GM21619 (cell line): Measurements from ENCODE around the gene CEP70.

ENCODE experiments used
- ATAC-seq: cut with Tn5 transposase; IDR thresholded peaks from one replicate; pipeline ENCODE4 v1.9.1; 2021; ENCODE audit not compliant: unreplicated experiment

The CEP70 gene

GRCh38 chr3:138472141-138472825 lies 121.8 kb downstream of the CEP70 start:
- ATAC-seq: no peak

GRCh38 chr3:138471481-138471880 lies 122.6 kb downstream of the CEP70 start:
- ATAC-seq: no peak

DNA sequence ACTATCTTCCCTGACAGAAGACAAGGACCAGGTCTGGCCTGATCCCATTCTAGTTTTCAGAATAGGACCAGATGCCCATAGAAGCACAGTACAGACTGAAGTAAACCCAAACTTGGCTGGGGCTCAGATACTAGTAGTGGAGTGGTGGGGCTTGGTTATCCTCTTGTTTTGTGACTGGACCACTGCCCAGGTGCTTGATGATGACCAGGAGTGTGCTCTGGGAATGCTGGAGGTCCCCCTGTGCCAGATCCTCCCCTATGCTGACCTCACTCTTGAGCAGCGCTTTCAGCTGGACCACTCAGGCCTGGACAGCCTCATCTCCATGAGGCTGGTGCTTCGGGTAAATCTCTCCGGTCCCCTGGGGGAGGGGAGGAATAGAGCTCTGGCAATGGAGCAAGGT lies 123.4 kb downstream of the CEP70 start:
- no peak for ATAC-seq

DNA sequence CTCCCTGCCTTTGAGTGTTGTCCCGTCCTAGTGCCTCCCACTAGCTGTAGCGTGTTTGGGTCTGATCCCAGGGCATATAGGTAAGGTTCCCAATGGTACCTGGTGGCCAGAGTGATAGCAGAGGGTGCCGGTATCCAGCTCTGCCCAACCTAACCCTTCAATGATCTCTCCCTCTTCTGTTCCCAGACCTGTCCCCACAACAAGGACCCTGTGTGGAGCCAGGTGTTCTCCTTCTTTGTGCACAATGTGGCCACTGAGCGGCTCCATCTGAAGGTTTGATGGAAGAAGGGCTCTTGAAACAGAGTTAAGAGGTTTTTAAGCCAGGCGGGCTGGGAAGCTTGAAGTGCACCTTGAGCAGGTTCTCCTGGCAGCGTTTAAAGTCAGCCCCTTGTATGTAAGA lies 124.2 kb downstream of the CEP70 start:
- ATAC-seq: no peak

DNA sequence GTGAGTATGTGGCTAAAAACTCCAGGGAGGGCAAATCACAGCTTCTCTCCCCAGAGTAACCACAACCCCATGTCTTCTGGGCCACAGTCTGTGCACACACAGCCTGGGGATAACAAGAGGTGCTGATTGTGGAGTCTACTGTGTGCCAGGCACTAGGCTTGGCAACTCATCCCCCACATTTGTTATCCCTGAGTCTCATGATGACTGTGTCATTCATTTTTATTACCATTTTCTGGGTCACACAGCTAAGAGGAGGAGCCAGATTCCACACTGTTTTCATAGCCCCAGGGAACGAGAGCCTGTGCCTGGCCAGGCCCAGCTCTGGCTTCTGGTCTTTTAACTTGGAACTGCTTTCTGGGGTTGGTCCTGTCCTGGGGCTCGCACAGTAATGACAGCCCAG lies 125.2 kb downstream of the CEP70 start:
- ATAC-seq: no peak

- ATAC-seq: no peak
Observed at GRCh38 chr3:138468451-138468850, 125.6 kb downstream of the CEP70 start.

DNA sequence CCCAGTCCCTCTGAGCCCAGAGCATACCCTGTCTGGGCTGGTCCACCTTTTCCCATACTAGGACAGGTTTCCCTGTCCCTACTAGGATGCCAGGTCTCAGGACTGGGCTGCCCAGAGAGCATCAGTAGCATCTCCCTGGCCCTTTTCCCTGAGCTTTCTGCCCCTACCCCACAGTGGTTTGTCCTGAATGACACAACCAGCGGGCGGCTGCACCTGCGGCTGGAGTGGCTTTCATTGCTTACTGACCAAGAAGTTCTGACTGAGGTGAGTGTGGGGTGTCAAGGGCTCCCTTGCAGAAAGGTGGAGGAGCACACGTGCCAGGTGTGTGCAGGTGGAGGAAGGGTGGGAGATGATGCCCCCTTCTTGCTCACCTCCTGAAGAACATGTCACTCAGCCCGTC lies 126.1 kb downstream of the CEP70 start:
- no peak for ATAC-seq

DNA sequence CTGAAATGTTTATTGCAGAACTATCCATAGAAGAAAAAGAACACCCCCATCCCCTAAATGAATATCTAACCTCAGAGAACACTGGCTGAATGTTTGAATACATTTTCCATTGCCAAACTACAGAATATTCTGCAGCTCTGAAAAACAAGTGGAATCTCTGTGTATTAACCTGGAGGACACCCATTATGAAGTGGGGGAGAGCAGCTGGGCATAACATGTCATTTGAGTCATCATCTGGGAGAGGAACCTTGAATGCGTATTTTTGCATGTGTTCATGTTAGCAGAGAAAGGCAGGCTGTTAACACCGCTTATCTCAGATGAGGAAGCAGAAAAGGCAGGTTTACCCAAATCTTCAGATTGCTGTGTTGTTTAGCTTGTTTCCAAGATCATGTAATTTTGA lies 128.1 kb downstream of the CEP70 start:
- no peak for ATAC-seq

DNA sequence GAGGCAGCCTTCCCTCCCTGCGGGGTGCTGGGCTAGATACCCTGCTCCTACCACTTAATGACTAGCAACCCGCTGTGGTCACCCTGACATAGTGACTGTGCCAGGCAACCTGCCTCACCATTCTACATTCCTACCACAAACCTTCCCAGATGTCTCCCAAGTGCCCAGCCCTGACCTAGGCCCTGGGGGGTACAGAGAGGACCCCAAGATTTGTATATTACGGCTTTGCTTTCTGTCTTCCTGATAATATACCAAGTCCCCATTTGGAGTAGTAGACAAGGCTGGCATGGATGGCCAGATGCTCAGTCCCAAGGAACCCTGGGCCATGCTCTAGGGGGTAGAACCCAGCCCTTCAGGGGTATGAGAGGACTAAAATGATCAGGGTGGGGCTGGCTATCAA lies 128.6 kb downstream of the CEP70 start:
- no peak for ATAC-seq

DNA sequence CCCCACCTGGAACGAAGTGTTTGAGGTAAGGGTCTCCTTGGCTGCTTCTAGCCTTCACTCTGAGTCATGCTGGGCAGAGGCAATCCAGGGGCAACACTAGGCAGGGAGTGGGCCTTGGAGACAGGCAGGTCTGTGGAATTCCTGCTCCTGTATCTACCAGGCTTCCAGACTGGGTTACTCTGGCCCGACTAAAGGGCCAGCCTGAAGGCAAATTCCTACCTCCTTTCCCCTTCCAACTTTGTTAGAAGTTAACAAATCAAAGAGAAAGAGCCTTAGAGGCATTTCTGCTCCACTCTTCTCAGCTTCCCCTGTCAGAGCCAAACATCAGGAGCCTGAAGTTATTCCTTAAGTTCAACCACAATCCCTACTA lies 129.6 kb downstream of the CEP70 start:
- no peak for ATAC-seq

DNA sequence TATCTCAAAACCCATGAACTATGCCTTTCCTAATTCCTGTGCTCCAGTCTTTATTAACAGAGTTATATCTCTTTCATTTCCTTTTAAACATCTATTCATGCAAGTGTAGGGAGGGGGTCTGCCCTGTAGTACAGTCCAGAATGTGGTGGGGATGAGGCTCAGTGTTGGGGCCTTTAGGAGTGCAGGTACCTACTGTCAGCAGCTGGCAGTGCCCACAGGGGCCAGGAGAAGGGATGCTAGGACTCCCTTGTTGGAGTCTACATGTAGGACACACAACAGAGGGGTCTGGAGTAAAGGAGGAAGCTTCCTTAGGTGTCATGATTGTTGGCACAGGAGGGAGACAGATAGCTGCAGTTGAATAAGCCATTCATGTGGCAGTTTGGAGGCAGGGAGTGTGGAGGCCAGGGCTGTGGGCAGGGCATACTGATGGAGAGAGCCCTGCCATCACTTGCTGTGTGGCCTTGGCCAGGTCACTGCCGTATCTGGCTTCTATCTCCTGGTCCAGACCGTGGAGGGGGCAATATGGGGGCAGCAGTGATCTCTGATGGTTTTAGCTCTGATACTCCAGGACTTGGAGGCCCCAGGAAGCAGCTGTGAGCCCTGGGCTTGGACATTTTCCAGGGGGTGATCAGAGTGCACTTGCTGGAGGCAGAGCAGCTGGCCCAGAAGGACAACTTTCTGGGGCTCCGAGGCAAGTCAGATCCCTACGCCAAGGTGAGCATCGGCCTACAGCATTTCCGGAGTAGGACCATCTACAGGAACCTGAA lies 130.2 kb downstream of the CEP70 start:
- no peak for ATAC-seq

GRCh38 chr3:138461896-138462295 lies 132.2 kb downstream of the CEP70 start:
- ATAC-seq: no peak

- no peak for ATAC-seq
Observed at GRCh38 chr3:138461246-138461645, 132.8 kb downstream of the CEP70 start.

- ATAC-seq: no peak
Observed at GRCh38 chr3:138460536-138461205, 133.4 kb downstream of the CEP70 start.

- no peak for ATAC-seq
Observed at GRCh38 chr3:138459619-138460535, 134.2 kb downstream of the CEP70 start.

DNA sequence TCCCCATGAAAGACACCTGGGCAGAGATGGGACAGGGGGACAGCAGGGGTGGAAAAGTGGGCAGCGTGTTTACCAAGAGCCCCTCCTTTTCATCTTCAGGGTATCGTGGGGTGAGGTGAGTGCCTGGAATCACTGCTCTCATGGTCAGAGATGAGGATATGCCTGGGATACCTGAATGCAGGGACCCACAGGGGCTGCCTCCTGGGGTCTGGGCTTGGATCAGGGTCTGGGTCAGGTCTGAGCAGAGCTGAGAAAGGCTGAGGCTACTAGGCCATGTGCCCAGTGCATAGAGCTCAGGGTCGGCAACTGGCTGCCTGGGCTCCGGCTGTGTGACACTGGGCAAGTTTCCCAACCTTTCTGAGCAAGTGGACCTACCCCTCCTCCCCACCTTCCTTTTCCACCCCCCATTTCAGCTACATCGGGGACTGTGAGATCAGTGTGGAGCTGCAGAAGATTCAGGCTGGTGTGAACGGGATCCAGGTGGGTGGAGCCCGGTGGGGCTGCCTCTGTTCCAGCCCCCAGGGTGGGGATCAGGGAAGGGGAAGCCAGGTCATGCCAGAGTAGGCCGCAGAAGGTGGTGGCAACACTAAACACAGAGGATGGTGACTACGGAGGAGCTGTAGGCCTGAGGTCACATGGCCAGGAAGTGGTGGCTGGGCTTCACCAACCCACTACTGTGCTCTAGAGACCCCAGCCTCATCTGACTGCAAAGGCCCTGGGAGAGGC lies 135.1 kb downstream of the CEP70 start:
- ATAC-seq: no peak

DNA sequence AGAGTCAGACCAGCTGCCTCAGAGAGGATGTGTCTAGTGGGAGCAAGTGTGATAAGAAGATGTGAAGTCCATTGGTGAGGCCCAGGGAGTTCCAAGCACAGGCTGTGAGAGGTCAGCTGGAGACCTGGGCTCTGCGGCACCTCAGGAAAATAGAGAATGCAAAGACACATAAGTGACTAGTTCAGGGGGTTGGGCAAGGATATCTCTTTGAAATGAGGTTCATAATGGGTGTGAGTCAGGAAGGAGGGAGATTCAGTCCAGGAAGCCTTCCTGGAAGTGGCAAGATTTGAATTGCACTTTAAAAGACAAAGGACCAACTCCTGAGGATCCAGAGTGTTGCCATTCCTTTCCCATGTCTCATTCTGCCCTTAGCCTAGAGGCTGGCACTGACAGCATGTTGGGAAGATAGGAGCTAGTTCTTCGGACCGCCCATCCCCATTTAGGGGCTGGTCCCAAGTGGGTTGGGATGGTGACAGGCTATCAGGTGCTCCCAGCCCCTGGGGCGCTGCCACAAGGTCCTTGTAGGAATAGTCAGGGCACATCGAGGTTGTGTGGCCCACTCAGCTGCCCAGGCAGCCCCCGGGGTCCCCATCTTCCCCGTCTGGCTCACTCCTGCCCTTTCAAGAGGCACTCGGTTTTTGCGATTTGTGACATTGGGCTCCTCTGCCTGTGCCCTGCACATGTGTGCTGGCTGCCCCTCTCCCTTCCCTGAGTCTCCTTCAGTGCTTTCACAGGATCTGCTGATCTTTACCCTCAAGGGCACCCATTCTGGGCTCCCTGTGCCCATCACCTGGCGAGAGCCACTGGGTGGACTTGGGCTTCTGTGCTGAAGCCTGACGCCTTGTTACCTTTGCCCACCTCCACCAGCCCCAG lies 136.0 kb downstream of the CEP70 start:
- ATAC-seq: no peak

GRCh38 chr3:138456961-138457862 lies 136.8 kb downstream of the CEP70 start:
- no peak for ATAC-seq
